Endothelial cell of umbilical vein (primary cell): ENCODE measurements around the gene RPLP1. TPM values are rescaled to one million over a fixed set of nuclear protein-coding genes. Genes with fewer than 3 reads are reported as not detected.

Source experiments
- BruUV-seq: library from RNA; stranded (reverse); fragments of 400-500 nt; replicated peaks from 2 replicates; lab custom pipeline; 2021; lab: Mats Ljungman, UMichigan
- CTCF ChIA-PET: fragments of 300-600, 350-600 bp; sonication (Branson Sonifier 250); formaldehyde crosslinking; loops from one replicate; lab custom pipeline; 2021; ENCODE audit warnings: antibody characterized with exemption, inconsistent platforms; lab: Charles Lee
- POLR2A ChIA-PET: fragments of 300-600, 350-600 bp; sonication (Branson Sonifier 250); formaldehyde crosslinking; loops from one replicate; lab custom pipeline; 2021; ENCODE audit warnings: antibody characterized with exemption, inconsistent platforms; lab: Charles Lee
- DNase-seq: peaks from one replicate; pipeline ENCODE4 v3.0.0-alpha.2; 2011; ENCODE audit warnings: low read depth, low spot score
- FAIRE-seq: peaks from 2 replicates; lab custom pipeline; 2011; peaks lifted over from hg19 to GRCh38; lab: Jason Lieb, UNC
- H2AFZ ChIP-seq: 2 replicates; pipeline ENCODE4 v1.6.0; 2012; ENCODE audit warnings: low read depth, low read length, control low read depth, inconsistent platforms
- H3K27ac ChIP-seq: 2 replicates; pipeline ENCODE4 v1.5.1; 2011; ENCODE audit warnings: low read depth, mild to moderate bottlenecking, control low read depth, low read length, moderate library complexity; ENCODE audit not compliant: insufficient read depth
- H3K27me3 ChIP-seq, 2 experiments: 2 replicates each; pipeline versions ENCODE4 v1.6.0 to v1.6.1; 2011; ENCODE audit warnings: low read length in 2 of 2, mixed read lengths in 1 of 2; ENCODE audit not compliant: control insufficient read depth in 2 of 2, insufficient read depth in 2 of 2
- H3K36me3 ChIP-seq, 2 experiments: 2 replicates in 1 of 2; 3 replicates in 1 of 2; pipeline ENCODE4 v1.5.1; 2011; ENCODE audit warnings: low read length in 2 of 2, mild to moderate bottlenecking in 1 of 2, moderate library complexity in 1 of 2; ENCODE audit not compliant: control insufficient read depth in 2 of 2, insufficient read depth in 2 of 2; ENCODE audit errors: extremely low read depth in 1 of 2
- H3K4me1 ChIP-seq: 3 replicates; pipeline ENCODE4 v1.5.1; 2011; ENCODE audit warnings: mild to moderate bottlenecking, low read length; ENCODE audit not compliant: control insufficient read depth, insufficient read depth; ENCODE audit errors: extremely low read depth
- H3K4me2 ChIP-seq: 2 replicates; pipeline ENCODE4 v1.6.1; 2011; ENCODE audit warnings: low read length, control low read depth, mixed read lengths; ENCODE audit not compliant: insufficient read depth
- H3K4me3 ChIP-seq, 3 experiments: fragments of 200-600 bp in 1 of 3; sonication (generic), shearing (Covaris generic) in 1 of 3; replicated peaks in 1 of 3; 2 replicates each; pipeline ENCODE4 v1.5.1; 2011 to 2016; ENCODE audit warnings: control low read depth in 3 of 3, low read length in 3 of 3, mild to moderate bottlenecking in 2 of 3, inconsistent platforms in 1 of 3, low read depth in 1 of 3, moderate library complexity in 1 of 3; ENCODE audit not compliant: insufficient read depth in 1 of 3
- H3K79me2 ChIP-seq: 2 replicates; pipeline ENCODE4 v1.6.0; 2012; ENCODE audit warnings: low read length, inconsistent platforms; ENCODE audit not compliant: control insufficient read depth, insufficient read depth
- H3K9ac ChIP-seq: replicated peaks from 2 replicates; pipeline ENCODE3; 2011; ENCODE audit warnings: low read length, control low read depth; ENCODE audit not compliant: insufficient read depth; ENCODE audit errors: extremely low read depth
- H3K9me1 ChIP-seq: replicated peaks from 3 replicates; pipeline ENCODE4 v1.6.0; 2011; ENCODE audit warnings: mild to moderate bottlenecking, low read length; ENCODE audit not compliant: control insufficient read depth, insufficient read depth; ENCODE audit errors: extremely low read depth
- H3K9me3 ChIP-seq: replicated peaks from 2 replicates; pipeline ENCODE4 v1.5.1; 2012; ENCODE audit warnings: low read length, inconsistent platforms; ENCODE audit not compliant: control insufficient read depth, insufficient read depth
- H4K20me1 ChIP-seq: replicated peaks from 2 replicates; pipeline ENCODE3; 2011; ENCODE audit warnings: mild to moderate bottlenecking, low read length; ENCODE audit not compliant: control insufficient read depth, insufficient read depth; ENCODE audit errors: extremely low read depth
- GATA2 ChIP-seq: IDR thresholded peaks from 2 replicates; pipeline ENCODE4 v1.7.0; 2011; ENCODE audit warnings: low read depth, mild to moderate bottlenecking, moderate library complexity, mixed read lengths, low read length; ENCODE audit not compliant: insufficient read length, insufficient read depth
- MYC ChIP-seq: IDR thresholded peaks from one replicate; pipeline ENCODE4 v1.6.1; 2011; ENCODE audit warnings: mild to moderate bottlenecking, low read depth, low read length
- dilution Hi-C: fragments of 300-500 bp; cut with MboI; formaldehyde crosslinking; loops from one replicate; pipeline ENCODE4 v1.15.0; 2019; ENCODE audit warnings: low sequenced_read_pairs; ENCODE audit not compliant: extremely low pct_ligation_motif_present
- intact Hi-C: fragments of 100-400 bp; cut with micrococcal nuclease; formaldehyde crosslinking; loops from one replicate; pipeline ENCODE4 v1.10.0; 2022
- polyA plus RNA-seq, 4 experiments: library from polyadenylated mRNA; depleted of rRNA in 3 of 4; stranded (reverse) in 3 of 4; unstranded in 1 of 4; fragments of >200 nt; gene quantifications; 2 replicates each; pipeline versions ENCODE4 v1.2.1 to v1.2.3, GENCODE V29; 2011 to 2012; ENCODE audit warnings: missing spikeins in 1 of 4
- total RNA-seq: library from RNA; stranded (reverse); gene quantifications from 2 replicates; pipeline ENCODE4 v1.2.3, GENCODE V29; 2021
- TF ChIP-seq, protein P1 (sequence below): IDR thresholded peaks from 2 replicates; pipeline ENCODE4 v1.6.1; 2011; ENCODE audit not compliant: insufficient read depth, insufficient read length

Gene RPLP1
- total and polyA plus RNA-seq, 2 donors (not counting 3 experiments of a cell fraction or from before 2014, with no cell fraction given): 1,603 to 2,985 TPM

DNA sequence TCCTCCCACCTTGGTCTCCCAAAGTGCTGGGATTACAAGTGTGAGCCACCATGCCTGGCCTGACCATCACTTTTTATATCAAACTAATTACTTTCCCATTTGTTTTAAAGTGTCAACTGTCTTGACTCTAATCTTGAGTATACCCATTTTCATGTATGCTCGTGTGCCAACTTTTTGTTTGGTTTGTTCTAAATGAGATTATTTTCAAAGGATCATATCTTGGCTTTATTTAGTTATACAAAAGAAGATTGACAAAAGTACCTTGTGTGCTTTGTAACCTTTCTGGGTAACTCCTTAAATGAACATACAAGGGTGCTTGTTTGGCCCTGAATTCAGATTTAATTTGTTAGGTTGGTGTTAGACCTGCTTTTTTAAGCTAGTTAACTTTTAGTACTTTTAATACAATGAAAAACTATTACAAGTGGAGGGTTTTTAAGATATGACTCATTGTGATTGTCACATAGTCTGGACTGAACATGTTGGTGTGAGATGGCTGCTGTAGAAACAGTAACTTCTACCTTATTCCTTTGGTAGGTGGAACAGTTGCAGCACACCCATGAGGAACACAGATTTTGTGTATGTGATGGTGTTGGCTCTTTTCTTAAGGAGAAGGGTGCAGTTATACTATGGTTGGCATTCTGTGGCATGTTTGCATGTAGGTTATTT lies 27.7 kb upstream of the RPLP1 start:
- POLR2A ChIA-PET: no interaction called here
- TF ChIP-seq MYC: no peak
- intact Hi-C loops: no loop called here
- H4K20me1 ChIP-seq: no peaks in the 10 kb centered on the region
- no peak overlapping the region for H3K4me2 ChIP-seq
- no peak overlapping the region for H3K4me3 ChIP-seq
- FAIRE-seq: no peak
- H3K9me1 ChIP-seq: no peaks in the 10 kb centered on the region
- no peak overlapping the region for H3K9ac ChIP-seq
- peaks cover 16% of the 10 kb centered on the region for H3K79me2 ChIP-seq
- no peak overlapping the region for H2AFZ ChIP-seq
- dilution Hi-C loops: no loop called here
- H3K4me1 ChIP-seq: no peaks in the 10 kb centered on the region
- no TSS peak for BruUV-seq
- CTCF ChIA-PET: no interaction called here
- H3K27ac ChIP-seq: no peak overlapping the region
- H3K9me3 ChIP-seq: no peaks in the 10 kb centered on the region
- peaks cover 0 to 20% of the 10 kb centered on the region in 2 experiments for H3K36me3 ChIP-seq
- H3K27me3 ChIP-seq: no peaks in the 10 kb centered on the region
- DNase-seq: no peak

DNA sequence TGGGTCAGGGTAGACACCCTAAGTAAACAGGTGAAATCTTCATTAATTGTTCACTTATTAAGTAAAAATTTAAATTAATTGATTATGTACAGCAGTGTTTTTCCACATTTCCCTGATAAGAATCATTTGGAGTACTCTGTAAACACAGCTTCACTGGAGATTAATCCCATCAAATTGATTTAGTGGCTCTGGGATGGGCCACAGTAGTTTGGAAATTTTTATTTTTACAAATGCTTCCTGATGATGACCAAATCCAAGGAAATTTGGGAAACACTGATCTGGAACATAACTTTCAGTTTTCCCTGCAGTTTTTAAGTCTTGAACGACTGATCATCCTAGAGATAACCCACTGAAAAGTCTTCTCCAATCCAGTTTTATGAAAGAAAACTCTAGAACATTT lies 18.8 kb upstream of the RPLP1 start:
- Histone ChIP-seq H2AFZ (no peak overlapping the region), H3K9me1 (no peaks in the 10 kb centered on the region), H3K27me3 (no peaks in the 10 kb centered on the region), H3K4me3 (no peak overlapping the region), H3K9ac (no peak overlapping the region), H3K4me2 (no peak overlapping the region), H3K9me3 (no peaks in the 10 kb centered on the region), H3K79me2 (peaks cover 20% of the 10 kb centered on the region), H4K20me1 (no peaks in the 10 kb centered on the region), H3K36me3 (peaks cover 6 to 34% of the 10 kb centered on the region in 2 experiments), H3K27ac (no peak overlapping the region), H3K4me1 (no peaks in the 10 kb centered on the region)
- ChIA-PET POLR2A (no interaction called here), CTCF (no interaction called here)
- no TSS peak for BruUV-seq
- TF ChIP-seq, protein P1, sequence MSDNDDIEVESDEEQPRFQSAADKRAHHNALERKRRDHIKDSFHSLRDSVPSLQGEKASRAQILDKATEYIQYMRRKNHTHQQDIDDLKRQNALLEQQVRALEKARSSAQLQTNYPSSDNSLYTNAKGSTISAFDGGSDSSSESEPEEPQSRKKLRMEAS: no peak
- no peak for TF ChIP-seq GATA2
- DNase-seq (no peak), FAIRE-seq (no peak)
- dilution Hi-C loops (no loop called here), intact Hi-C loops (no loop called here)
